A549 (cell line): ENCODE results near the gene NEGR1. TPM values are rescaled to one million over a fixed set of nuclear protein-coding genes. Genes with fewer than 3 reads are reported as not detected.

Experiments used
- ATAC-seq, 2 experiments: fragments of 200-7000 bp in 1 of 2; fragments of >200 bp in 1 of 2; cut with Nextera tagmentation in 1 of 2; cut with Tn5 transposase in 1 of 2; 3 replicates each; pipeline versions ENCODE4 v1.8.0 to v1.9.1; 2018 to 2020; ENCODE audit warnings: mild to moderate bottlenecking in 1 of 2, moderate library complexity in 1 of 2
- CTCF ChIA-PET: fragments of 300-600 bp; sonication (Branson Sonifier 250); formaldehyde crosslinking; extraction: SDS; loops from one replicate; lab custom pipeline; 2021; ENCODE audit warnings: antibody characterized with exemption, inconsistent platforms; lab: Yijun Ruan, JAX
- POLR2A ChIA-PET: fragments of 350-600 bp; formaldehyde crosslinking; extraction: SDS; loops from one replicate; lab custom pipeline; 2021; ENCODE audit warnings: antibody characterized with exemption, inconsistent platforms; lab: Yijun Ruan, JAX
- DNase-seq, 2 experiments: peaks; one replicate each; pipeline versions ENCODE4 v3.0.0 to v3.0.0-alpha.2; 2011 to 2016; ENCODE audit warnings: low read depth in 1 of 2, low spot score in 1 of 2
- FAIRE-seq: peaks from 2 replicates; lab custom pipeline; 2011; peaks lifted over from hg19 to GRCh38; lab: Jason Lieb, UNC
- H3K27ac ChIP-seq, 2 experiments: fragments of >200 bp; sonication (Bioruptor Twin); formaldehyde crosslinking; 3 replicates each; pipeline ENCODE4 v1.5.1; 2016 to 2017
- H3K4me1 ChIP-seq: fragments of >200 bp; sonication (Bioruptor Twin); formaldehyde crosslinking; 3 replicates; pipeline ENCODE4 v1.6.1; 2016
- H3K4me2 ChIP-seq: fragments of >200 bp; sonication (Bioruptor Twin); formaldehyde crosslinking; 3 replicates; pipeline ENCODE4 v1.6.1; 2016
- H3K4me3 ChIP-seq: fragments of >200 bp; sonication (Bioruptor Twin); formaldehyde crosslinking; 3 replicates; pipeline ENCODE4 v1.5.1; 2016
- H3K9me3 ChIP-seq: fragments of >200 bp; sonication (Bioruptor Twin); formaldehyde crosslinking; 3 replicates; pipeline ENCODE4 v1.6.1; 2016
- CBX2 ChIP-seq: fragments of 200-600 bp; sonication (generic); IDR thresholded peaks from 2 replicates; pipeline ENCODE4 v1.6.1; 2016; ENCODE audit warnings: low read depth, mild to moderate bottlenecking, borderline replicate concordance
- CBX8 ChIP-seq: fragments of 200-600 bp; sonication (generic); IDR thresholded peaks from 2 replicates; pipeline ENCODE4 v1.6.1; 2016
- CEBPB ChIP-seq, 2 experiments: fragments of >200 bp in 1 of 2; sonication (Bioruptor Twin) in 1 of 2; formaldehyde crosslinking in 1 of 2; IDR thresholded peaks; 2 replicates each; pipeline ENCODE4 v1.6.1; 2012 to 2016
- CHD2 ChIP-seq: fragments of 150-350 bp; IDR thresholded peaks from 2 replicates; pipeline ENCODE4 v1.6.1; 2014; ENCODE audit warnings: low read length; ENCODE audit not compliant: partially characterized antibody
- CHD4 ChIP-seq: fragments of 200-600 bp; sonication (generic); IDR thresholded peaks from 2 replicates; pipeline ENCODE4 v1.6.1; 2016; ENCODE audit warnings: antibody characterized with exemption, mild to moderate bottlenecking, borderline replicate concordance
- EHF ChIP-seq: fragments of 250-450 bp; sonication (Bioruptor Pico); IDR thresholded peaks from 2 replicates; pipeline ENCODE4 v1.5.0; 2020; ENCODE audit warnings: mild to moderate bottlenecking
- EP300 ChIP-seq, 2 experiments: fragments of >200 bp; sonication (Bioruptor Twin); formaldehyde crosslinking; IDR thresholded peaks; 2 replicates in 1 of 2; 3 replicates in 1 of 2; pipeline ENCODE4 v1.6.1; 2016 to 2017
- FOSB ChIP-seq: fragments of 250-450 bp; sonication (Bioruptor Pico); IDR thresholded peaks from 2 replicates; pipeline ENCODE4 v1.5.0; 2020; ENCODE audit warnings: mild to moderate bottlenecking, moderate library complexity
- FOSL2 ChIP-seq, 2 experiments: fragments of 450-650 bp in 1 of 2; fragments of >200 bp in 1 of 2; sonication (Bioruptor Twin) in 1 of 2; formaldehyde crosslinking; IDR thresholded peaks; 2 replicates each; pipeline versions ENCODE4 v1.5.0 to v1.6.1; 2016 to 2020; ENCODE audit warnings: mild to moderate bottlenecking in 1 of 2, moderate library complexity in 1 of 2
- GATA3 ChIP-seq: IDR thresholded peaks from 2 replicates; pipeline ENCODE4 v1.6.1; 2012; ENCODE audit warnings: borderline replicate concordance
- HOXA7 ChIP-seq: fragments of 250-450 bp; sonication (Bioruptor Pico); IDR thresholded peaks from 2 replicates; pipeline ENCODE4 v1.5.0; 2020; ENCODE audit warnings: mild to moderate bottlenecking, moderate library complexity
- KDM1A ChIP-seq: fragments of 200-600 bp; sonication (generic); IDR thresholded peaks from 2 replicates; pipeline ENCODE4 v1.6.1; 2016; ENCODE audit warnings: low read depth, mild to moderate bottlenecking
- MAFK ChIP-seq: fragments of 450-650 bp; IDR thresholded peaks from 2 replicates; pipeline ENCODE4 v1.6.1; 2014; ENCODE audit not compliant: partially characterized antibody
- MAZ ChIP-seq: fragments of 150-350 bp; IDR thresholded peaks from 2 replicates; pipeline ENCODE4 v1.6.1; 2014; ENCODE audit warnings: antibody characterized with exemption, low read depth, low read length, borderline replicate concordance
- NFE2L2 ChIP-seq: fragments of 150-350 bp; conservative IDR thresholded peaks from 2 replicates; pipeline ENCODE4 v1.6.1; 2014; ENCODE audit warnings: low read length
- NPAS2 ChIP-seq: fragments of 250-450 bp; sonication (Bioruptor Pico); IDR thresholded peaks from 2 replicates; pipeline ENCODE4 v1.8.0; 2022; ENCODE audit warnings: mild to moderate bottlenecking, moderate library complexity, borderline replicate concordance
- PHF8 ChIP-seq: fragments of 200-600 bp; sonication (generic); IDR thresholded peaks from 2 replicates; pipeline ENCODE4 v1.6.1; 2016; ENCODE audit warnings: low read depth, mild to moderate bottlenecking, antibody characterized with exemption, moderate library complexity, borderline replicate concordance
- POLR2A ChIP-seq: IDR thresholded peaks from 2 replicates; pipeline ENCODE4 v1.6.1; 2012; ENCODE audit warnings: mild to moderate bottlenecking, low read length
- RAD21 ChIP-seq, 2 experiments: fragments of >200 bp in 1 of 2; sonication (Bioruptor Twin) in 1 of 2; formaldehyde crosslinking in 1 of 2; IDR thresholded peaks in 1 of 2; conservative IDR thresholded peaks in 1 of 2; 2 replicates in 1 of 2; 3 replicates in 1 of 2; pipeline ENCODE4 v1.6.1; 2012 to 2018; ENCODE audit warnings: inconsistent platforms in 1 of 2
- RNF2 ChIP-seq: fragments of 200-600 bp; sonication (generic); IDR thresholded peaks from 2 replicates; pipeline ENCODE4 v1.6.1; 2016; ENCODE audit warnings: low read depth, mild to moderate bottlenecking, antibody characterized with exemption, moderate library complexity, borderline replicate concordance
- TFCP2L1 ChIP-seq: fragments of 250-450 bp; sonication (Bioruptor Pico); IDR thresholded peaks from 2 replicates; pipeline ENCODE4 v1.5.0; 2021; ENCODE audit warnings: mild to moderate bottlenecking
- TP53 ChIP-seq: fragments of 250-450 bp; sonication (Bioruptor Pico); IDR thresholded peaks from 2 replicates; pipeline ENCODE4 v1.5.0; 2021; ENCODE audit warnings: mild to moderate bottlenecking, moderate library complexity
- ZC3H11A ChIP-seq: fragments of 450-650 bp; IDR thresholded peaks from 2 replicates; pipeline ENCODE4 v1.6.1; 2014; ENCODE audit warnings: antibody characterized with exemption, mild to moderate bottlenecking
- ZNF302 ChIP-seq: fragments of 250-450 bp; sonication (Bioruptor Pico); IDR thresholded peaks from 2 replicates; pipeline ENCODE4 v1.9.0; 2021; ENCODE audit warnings: inconsistent platforms, mild to moderate bottlenecking, moderate library complexity
- WGBS: methylation state at CpG from one replicate; pipeline ENCODE4 v1.1.6; 2017; ENCODE audit errors: missing lambda C conversion rate; 5-methylcytosine and 5-hydroxymethylcytosine counted together
- polyA plus RNA-seq, 4 experiments: library from polyadenylated mRNA; depleted of rRNA in 3 of 4; stranded (reverse); fragments of >200 nt; fragmentation: RNase III in 1 of 4; extraction: RNeasy Plus Mini Kit Qiagen cat#74134 plus additional on column Dnase treatment in 1 of 4; gene quantifications; 2 replicates in 3 of 4; 3 replicates in 1 of 4; pipeline ENCODE4 v1.2.3, GENCODE V29; 2011 to 2017
- TF ChIP-seq, protein P1 (sequence below): IDR thresholded peaks from 2 replicates; pipeline ENCODE4 v1.6.1; 2012
- TF ChIP-seq, protein P2 (sequence below): fragments of >200 bp; sonication (Bioruptor Twin); formaldehyde crosslinking; IDR thresholded peaks from 3 replicates; pipeline ENCODE4 v1.5.1; 2016
- TF ChIP-seq, protein P3 (sequence below): fragments of >200 bp; sonication (Bioruptor Twin); formaldehyde crosslinking; IDR thresholded peaks from 2 replicates; pipeline ENCODE4 v1.6.1; 2016
- TF ChIP-seq, protein P4 (sequence below): fragments of 200-600 bp; sonication (generic); IDR thresholded peaks from 2 replicates; pipeline ENCODE4 v1.6.1; 2016; ENCODE audit warnings: antibody characterized with exemption, mild to moderate bottlenecking, moderate library complexity

The NEGR1 gene
- polyA plus RNA-seq, 2 of the 4 experiments (the other 2 are of a cell fraction), result not detected

DNA sequence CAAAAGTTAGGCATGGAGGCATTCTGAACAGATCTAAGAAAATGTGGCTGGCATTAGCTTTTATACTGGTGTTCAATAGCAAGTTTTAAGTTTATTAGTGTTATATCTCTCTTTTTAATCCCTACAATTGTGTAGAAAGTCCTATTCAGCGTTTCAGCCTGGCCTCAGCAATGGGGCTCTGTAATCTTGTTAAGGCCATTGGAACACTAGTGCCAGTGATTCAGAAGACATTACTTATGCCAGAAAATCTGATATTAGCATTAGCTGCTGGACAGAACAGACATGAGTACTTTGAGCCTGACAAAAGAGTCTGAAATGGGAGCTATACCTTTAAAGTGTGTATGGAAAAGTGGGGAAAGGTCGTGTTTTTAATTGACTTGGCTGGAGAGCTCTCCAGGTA lies 167.0 kb downstream of the NEGR1 start:
- ChIA-PET POLR2A (no interaction called here), CTCF (no interaction called here)

DNA sequence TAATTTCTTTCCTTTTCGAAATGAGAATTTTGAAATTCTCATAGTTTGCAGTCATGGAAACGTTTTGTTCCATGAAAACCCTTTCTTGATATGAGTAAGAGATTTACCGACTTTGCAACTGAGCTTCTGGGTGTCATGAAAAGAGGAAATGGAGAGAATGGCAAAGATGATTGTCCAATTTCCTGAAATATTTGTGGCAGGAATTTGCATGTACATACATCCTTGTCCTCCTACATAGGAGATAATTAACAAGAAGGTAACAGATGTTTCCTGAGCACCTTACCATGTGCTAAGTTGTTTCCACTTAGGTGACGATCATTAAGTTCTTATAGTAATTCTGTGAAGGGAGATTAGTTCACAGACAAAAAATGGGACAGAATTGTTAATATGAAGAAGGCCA lies 170.7 kb downstream of the NEGR1 start:
- 18% methylated on average over 4 of the region's 4 CpGs for WGBS
- POLR2A ChIA-PET, result no interaction called here
- no peak for FAIRE-seq

More for the DNA sequence above, 167.0 kb downstream of the NEGR1 start:
- 0% methylated on average over 2 of the region's 2 CpGs for WGBS
- TF ChIP-seq ZNF302, result no peak
- TF ChIP-seq, protein P1, sequence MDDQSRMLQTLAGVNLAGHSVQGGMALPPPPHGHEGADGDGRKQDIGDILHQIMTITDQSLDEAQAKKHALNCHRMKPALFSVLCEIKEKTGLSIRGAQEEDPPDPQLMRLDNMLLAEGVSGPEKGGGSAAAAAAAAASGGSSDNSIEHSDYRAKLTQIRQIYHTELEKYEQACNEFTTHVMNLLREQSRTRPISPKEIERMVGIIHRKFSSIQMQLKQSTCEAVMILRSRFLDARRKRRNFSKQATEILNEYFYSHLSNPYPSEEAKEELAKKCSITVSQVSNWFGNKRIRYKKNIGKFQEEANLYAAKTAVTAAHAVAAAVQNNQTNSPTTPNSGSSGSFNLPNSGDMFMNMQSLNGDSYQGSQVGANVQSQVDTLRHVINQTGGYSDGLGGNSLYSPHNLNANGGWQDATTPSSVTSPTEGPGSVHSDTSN, result no peak
- no peak for TF ChIP-seq CBX2
- no peak for TF ChIP-seq HOXA7 (CRISPR knock-in tag)
- TF ChIP-seq CHD2, result no peak
- TF ChIP-seq FOSB, result no peak
- TF ChIP-seq RAD21 (conservative IDR thresholded peaks at IDR 0.05 in 1 of 2, IDR thresholded peaks at IDR 0.05 in 1 of 2), result no peak
- no peak for TF ChIP-seq KDM1A
- TF ChIP-seq POLR2A, result no peak
- TF ChIP-seq, protein P2, sequence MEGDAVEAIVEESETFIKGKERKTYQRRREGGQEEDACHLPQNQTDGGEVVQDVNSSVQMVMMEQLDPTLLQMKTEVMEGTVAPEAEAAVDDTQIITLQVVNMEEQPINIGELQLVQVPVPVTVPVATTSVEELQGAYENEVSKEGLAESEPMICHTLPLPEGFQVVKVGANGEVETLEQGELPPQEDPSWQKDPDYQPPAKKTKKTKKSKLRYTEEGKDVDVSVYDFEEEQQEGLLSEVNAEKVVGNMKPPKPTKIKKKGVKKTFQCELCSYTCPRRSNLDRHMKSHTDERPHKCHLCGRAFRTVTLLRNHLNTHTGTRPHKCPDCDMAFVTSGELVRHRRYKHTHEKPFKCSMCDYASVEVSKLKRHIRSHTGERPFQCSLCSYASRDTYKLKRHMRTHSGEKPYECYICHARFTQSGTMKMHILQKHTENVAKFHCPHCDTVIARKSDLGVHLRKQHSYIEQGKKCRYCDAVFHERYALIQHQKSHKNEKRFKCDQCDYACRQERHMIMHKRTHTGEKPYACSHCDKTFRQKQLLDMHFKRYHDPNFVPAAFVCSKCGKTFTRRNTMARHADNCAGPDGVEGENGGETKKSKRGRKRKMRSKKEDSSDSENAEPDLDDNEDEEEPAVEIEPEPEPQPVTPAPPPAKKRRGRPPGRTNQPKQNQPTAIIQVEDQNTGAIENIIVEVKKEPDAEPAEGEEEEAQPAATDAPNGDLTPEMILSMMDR, result no peak
- TF ChIP-seq FOSL2 (IDR thresholded peaks at IDR 0.05), result no peak
- no peak for TF ChIP-seq FOSL2 (CRISPR knock-in tag; IDR thresholded peaks at IDR 0.05)
- TF ChIP-seq, protein P3, sequence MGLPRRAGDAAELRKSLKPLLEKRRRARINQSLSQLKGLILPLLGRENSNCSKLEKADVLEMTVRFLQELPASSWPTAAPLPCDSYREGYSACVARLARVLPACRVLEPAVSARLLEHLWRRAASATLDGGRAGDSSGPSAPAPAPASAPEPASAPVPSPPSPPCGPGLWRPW, result no peak
- no peak for TF ChIP-seq NPAS2 (CRISPR knock-in tag)
- no peak for TF ChIP-seq TFCP2L1 (CRISPR knock-in tag)
- TF ChIP-seq MAZ, result no peak
- no peak for TF ChIP-seq NFE2L2
- TF ChIP-seq, all 56 proteins: peak for 0
- no peak overlapping the region for H3K27ac ChIP-seq
- H3K4me2 ChIP-seq, result no peak overlapping the region
- no peak for ATAC-seq
- no peak overlapping the region for H3K4me3 ChIP-seq
- no peak for FAIRE-seq
- no peak for DNase-seq
- no peaks in the 10 kb centered on the region for H3K9me3 ChIP-seq
- no peaks in the 10 kb centered on the region for H3K4me1 ChIP-seq

More for the DNA sequence above, 170.7 kb downstream of the NEGR1 start:
- TF ChIP-seq GATA3 (no peak), EP300 (IDR thresholded peaks at IDR 0.05) (no peak), MAFK (no peak), PHF8 (no peak), EHF (no peak), POLR2A (no peak), CHD4 (no peak), RNF2 (no peak), ZC3H11A (no peak), CBX8 (no peak), CEBPB (IDR thresholded peaks at IDR 0.05) (no peak), TP53 (CRISPR knock-in tag) (no peak), NPAS2 (CRISPR knock-in tag) (no peak), ZNF302 (no peak)
- TF ChIP-seq, protein P3, result no peak
- TF ChIP-seq, protein P4, sequence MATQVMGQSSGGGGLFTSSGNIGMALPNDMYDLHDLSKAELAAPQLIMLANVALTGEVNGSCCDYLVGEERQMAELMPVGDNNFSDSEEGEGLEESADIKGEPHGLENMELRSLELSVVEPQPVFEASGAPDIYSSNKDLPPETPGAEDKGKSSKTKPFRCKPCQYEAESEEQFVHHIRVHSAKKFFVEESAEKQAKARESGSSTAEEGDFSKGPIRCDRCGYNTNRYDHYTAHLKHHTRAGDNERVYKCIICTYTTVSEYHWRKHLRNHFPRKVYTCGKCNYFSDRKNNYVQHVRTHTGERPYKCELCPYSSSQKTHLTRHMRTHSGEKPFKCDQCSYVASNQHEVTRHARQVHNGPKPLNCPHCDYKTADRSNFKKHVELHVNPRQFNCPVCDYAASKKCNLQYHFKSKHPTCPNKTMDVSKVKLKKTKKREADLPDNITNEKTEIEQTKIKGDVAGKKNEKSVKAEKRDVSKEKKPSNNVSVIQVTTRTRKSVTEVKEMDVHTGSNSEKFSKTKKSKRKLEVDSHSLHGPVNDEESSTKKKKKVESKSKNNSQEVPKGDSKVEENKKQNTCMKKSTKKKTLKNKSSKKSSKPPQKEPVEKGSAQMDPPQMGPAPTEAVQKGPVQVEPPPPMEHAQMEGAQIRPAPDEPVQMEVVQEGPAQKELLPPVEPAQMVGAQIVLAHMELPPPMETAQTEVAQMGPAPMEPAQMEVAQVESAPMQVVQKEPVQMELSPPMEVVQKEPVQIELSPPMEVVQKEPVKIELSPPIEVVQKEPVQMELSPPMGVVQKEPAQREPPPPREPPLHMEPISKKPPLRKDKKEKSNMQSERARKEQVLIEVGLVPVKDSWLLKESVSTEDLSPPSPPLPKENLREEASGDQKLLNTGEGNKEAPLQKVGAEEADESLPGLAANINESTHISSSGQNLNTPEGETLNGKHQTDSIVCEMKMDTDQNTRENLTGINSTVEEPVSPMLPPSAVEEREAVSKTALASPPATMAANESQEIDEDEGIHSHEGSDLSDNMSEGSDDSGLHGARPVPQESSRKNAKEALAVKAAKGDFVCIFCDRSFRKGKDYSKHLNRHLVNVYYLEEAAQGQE, result no peak
- TF ChIP-seq, protein P1, result no peak
- Histone ChIP-seq H3K4me2 (no peak overlapping the region), H3K27ac (no peak overlapping the region), H3K9me3 (no peaks in the 10 kb centered on the region), H3K4me1 (no peaks in the 10 kb centered on the region), H3K4me3 (no peak overlapping the region)
- ATAC-seq, result no peak
- DNase-seq, result no peak
- CTCF ChIA-PET, result no interaction called here
